HepG2 (cell line): ENCODE measurements around the gene SLC38A3. TPM values are rescaled to one million over a fixed set of nuclear protein-coding genes. Genes with fewer than 3 reads are reported as not detected.

Experiments
- BRD4 ChIP-seq: sonication (generic); formaldehyde crosslinking; IDR thresholded peaks from 2 replicates; pipeline ENCODE4 v1.4.0; 2020; ENCODE audit warnings: missing genetic modification reagents
- DBP ChIP-seq: sonication (generic); formaldehyde crosslinking; IDR thresholded peaks from 2 replicates; pipeline ENCODE4 v1.4.0; 2020; ENCODE audit warnings: missing genetic modification reagents; ENCODE audit errors: not compliant biosample characterization
- E2F2 ChIP-seq: sonication (generic); formaldehyde crosslinking; IDR thresholded peaks from 2 replicates; pipeline ENCODE4 v1.4.0; 2020; ENCODE audit warnings: missing genetic modification reagents, borderline replicate concordance
- GATA4 ChIP-seq: sonication (generic); IDR thresholded peaks from 2 replicates; pipeline ENCODE4 v1.6.1; 2016; ENCODE audit warnings: antibody characterized with exemption, low read depth, borderline replicate concordance
- MED1 ChIP-seq: sonication (generic); formaldehyde crosslinking; IDR thresholded peaks from 2 replicates; pipeline ENCODE4 v1.4.0; 2020; ENCODE audit warnings: missing genetic modification reagents
- MIER3 ChIP-seq: IDR thresholded peaks from 2 replicates; pipeline ENCODE4 v1.6.1; 2016; ENCODE audit warnings: missing compliant biosample characterization, borderline replicate concordance
- MTERF4 ChIP-seq: sonication (generic); formaldehyde crosslinking; IDR thresholded peaks from 2 replicates; pipeline ENCODE4 v1.8.0; 2023; ENCODE audit warnings: mild to moderate bottlenecking, missing genetic modification reagents
- MYC ChIP-seq: sonication (generic); formaldehyde crosslinking; IDR thresholded peaks from 2 replicates; pipeline ENCODE4 v1.9.0; 2021; ENCODE audit warnings: missing genetic modification reagents, borderline replicate concordance
- NFATC3 ChIP-seq: sonication (generic); formaldehyde crosslinking; IDR thresholded peaks from 2 replicates; pipeline ENCODE4 v1.5.1; 2020; ENCODE audit warnings: mild to moderate bottlenecking, missing genetic modification reagents
- SP140L ChIP-seq: sonication (generic); formaldehyde crosslinking; IDR thresholded peaks from 2 replicates; pipeline ENCODE4 v1.4.0; 2020; ENCODE audit warnings: missing genetic modification reagents, borderline replicate concordance
- SRSF9 ChIP-seq: fragments of 200-400 bp; formaldehyde crosslinking; IDR thresholded peaks from 2 replicates; pipeline ENCODE4 v1.6.1; 2018; ENCODE audit warnings: borderline replicate concordance, mild to moderate bottlenecking, low read depth, low read length; ENCODE audit not compliant: insufficient read depth, poor library complexity, severe bottlenecking
- USF2 ChIP-seq, 2 experiments: sonication (generic) in 1 of 2; formaldehyde crosslinking in 1 of 2; IDR thresholded peaks; 2 replicates each; pipeline versions ENCODE4 v1.5.1 to v1.6.1; 2011 to 2020; ENCODE audit warnings: borderline replicate concordance in 1 of 2, low read depth in 1 of 2, low read length in 1 of 2, mild to moderate bottlenecking in 1 of 2, missing genetic modification reagents in 1 of 2, moderate library complexity in 1 of 2
- ZBTB20 ChIP-seq: sonication (generic); formaldehyde crosslinking; IDR thresholded peaks from 2 replicates; pipeline ENCODE4 v1.8.1; 2023; ENCODE audit warnings: missing genetic modification reagents, low read depth, mild to moderate bottlenecking, borderline replicate concordance
- ZNF17 ChIP-seq: sonication (generic); formaldehyde crosslinking; IDR thresholded peaks from 2 replicates; pipeline ENCODE4 v1.5.0; 2020; ENCODE audit warnings: mild to moderate bottlenecking, missing genetic modification reagents
- ZNF282 ChIP-seq: fragments of 450-650 bp; IDR thresholded peaks from 2 replicates; pipeline ENCODE4 v1.6.1; 2018; ENCODE audit not compliant: partially characterized antibody
- ZNF432 ChIP-seq: sonication (generic); formaldehyde crosslinking; IDR thresholded peaks from 2 replicates; pipeline ENCODE4 v1.5.0; 2020; ENCODE audit warnings: missing genetic modification reagents, mild to moderate bottlenecking, borderline replicate concordance
- ZNF460 ChIP-seq: sonication (generic); formaldehyde crosslinking; IDR thresholded peaks from 2 replicates; pipeline ENCODE4 v1.5.1; 2020; ENCODE audit warnings: missing genetic modification reagents, mild to moderate bottlenecking, borderline replicate concordance
- ZNF605 ChIP-seq: sonication (generic); formaldehyde crosslinking; IDR thresholded peaks from 2 replicates; pipeline ENCODE4 v1.8.0; 2022; ENCODE audit warnings: mild to moderate bottlenecking, missing genetic modification reagents
- ZSCAN31 ChIP-seq: sonication (generic); formaldehyde crosslinking; IDR thresholded peaks from 2 replicates; pipeline ENCODE4 v1.5.0; 2020; ENCODE audit warnings: low read depth, mild to moderate bottlenecking, missing genetic modification reagents
- polyA plus RNA-seq, 8 experiments: library from polyadenylated mRNA; depleted of rRNA in 3 of 8; stranded (reverse) in 7 of 8; unstranded in 1 of 8; fragments of >200 nt; fragmentation: Illumina TruSeq in 4 of 8; extraction: Trizol in 4 of 8; gene quantifications; 2 replicates each; pipeline versions ENCODE4 v1.2.1 to v1.2.3, GENCODE V29; 2011 to 2016; ENCODE audit warnings: low read depth in 4 of 8, missing spikeins in 1 of 8, mixed read lengths in 1 of 8; ENCODE audit not compliant: insufficient read depth in 1 of 8
- total RNA-seq, 5 experiments: library from RNA; depleted of rRNA; stranded (reverse); fragments of >200 nt; fragmentation: Illumina TruSeq; extraction: Trizol; gene quantifications; 2 replicates each; pipeline ENCODE4 v1.2.3, GENCODE V29; 2016; ENCODE audit warnings: low read depth in 1 of 5

SLC38A3 gene
- total and polyA plus RNA-seq, 2 of the 13 experiments (the other 11 are each of a cell fraction or from before 2014, with no cell fraction given), result 29.8 to 164 TPM

- TF ChIP-seq MYC (CRISPR knock-in tag) (peak; percentile 62; the same call in 1 of the 2 replicates), DBP (no peak), SP140L (no peak), SRSF9 (no peak), ZNF605 (CRISPR knock-in tag) (no peak), ZNF432 (CRISPR knock-in tag) (no peak), ZSCAN31 (CRISPR knock-in tag) (no peak; the same call in 1 of the 2 replicates), GATA4 (no peak), MED1 (CRISPR knock-in tag) (peak; percentile 58; the same call in 1 of the 2 replicates), ZNF460 (CRISPR knock-in tag) (no peak), USF2 (IDR thresholded peaks at IDR 0.05; ENCODE audit: low read depth, low read length) (no peak), USF2 (CRISPR knock-in tag; IDR thresholded peaks at IDR 0.05; ENCODE audit: borderline replicate concordance) (no peak), MIER3 (CRISPR knock-in tag) (no peak), MTERF4 (CRISPR knock-in tag) (no peak), BRD4 (no peak), ZBTB20 (CRISPR knock-in tag) (0 out of 2 replicates have a peak, but pooled peaks have one; percentile 43), NFATC3 (CRISPR knock-in tag) (no peak), ZNF282 (no peak), E2F2 (CRISPR knock-in tag) (no peak), ZNF17 (CRISPR knock-in tag) (no peak)
These were observed 40.9 kb downstream of the SLC38A3 start (continued) for GRCh38 chr3:50245831-50246516.
